ENCODE measurements around the gene ABHD5. TPM values are rescaled to one million over a fixed set of nuclear protein-coding genes. Genes with fewer than 3 reads are reported as not detected.

Gene ABHD5
- total RNA-seq, 1 donor from 2014 or later = 8.1 TPM

GRCh38 chr3:43755516-43756200, 64.9 kb downstream of the ABHD5 start:
- Mint-ChIP-seq H3K27ac (ENCODE audit: unreplicated experiment) (no peak overlapping the region), H3K36me3 (ENCODE audit: unreplicated experiment) (peaks cover 2% of the 10 kb centered on the region), H3K4me3 (ENCODE audit: unreplicated experiment) (no peak overlapping the region), H3K27me3 (ENCODE audit: unreplicated experiment) (no peaks in the 10 kb centered on the region), H3K9me3 (ENCODE audit: unreplicated experiment) (peaks cover 2% of the 10 kb centered on the region), H3K4me1 (ENCODE audit: low read depth, unreplicated experiment) (no peaks in the 10 kb centered on the region)
- no peak for DNase-seq
- no peak for TF ChIP-seq CTCF (IDR thresholded peaks at IDR 0.05; ENCODE audit: partially characterized antibody, unreplicated experiment)

GRCh38 chr3:43757666-43758321, 67.1 kb downstream of the ABHD5 start:
- H3K27ac Mint-ChIP-seq (ENCODE audit: unreplicated experiment) = no peak overlapping the region
- H3K27me3 Mint-ChIP-seq (ENCODE audit: unreplicated experiment) = no peaks in the 10 kb centered on the region
- DNase-seq = no peak
- H3K4me1 Mint-ChIP-seq (ENCODE audit: low read depth, unreplicated experiment) = no peaks in the 10 kb centered on the region
- no peak overlapping the region for H3K4me3 Mint-ChIP-seq (ENCODE audit: unreplicated experiment)
- TF ChIP-seq CTCF (IDR thresholded peaks at IDR 0.05; ENCODE audit: partially characterized antibody, unreplicated experiment) = no peak
- H3K36me3 Mint-ChIP-seq (ENCODE audit: unreplicated experiment) = no peaks in the 10 kb centered on the region
- peaks cover 2% of the 10 kb centered on the region for H3K9me3 Mint-ChIP-seq (ENCODE audit: unreplicated experiment)

GRCh38 chr3:43758592-43759225, 68.0 kb downstream of the ABHD5 start:
- Mint-ChIP-seq H3K9me3 (ENCODE audit: unreplicated experiment) (peaks cover 2% of the 10 kb centered on the region), H3K27ac (ENCODE audit: unreplicated experiment) (no peak overlapping the region), H3K4me3 (ENCODE audit: unreplicated experiment) (no peak overlapping the region), H3K27me3 (ENCODE audit: unreplicated experiment) (no peaks in the 10 kb centered on the region), H3K4me1 (ENCODE audit: low read depth, unreplicated experiment) (no peaks in the 10 kb centered on the region), H3K36me3 (ENCODE audit: unreplicated experiment) (no peaks in the 10 kb centered on the region)
- TF ChIP-seq CTCF (IDR thresholded peaks at IDR 0.05; ENCODE audit: partially characterized antibody, unreplicated experiment) = no peak
- DNase-seq = no peak

- H3K27me3 Mint-ChIP-seq (ENCODE audit: unreplicated experiment) = no peaks in the 10 kb centered on the region
- no peaks in the 10 kb centered on the region for H3K36me3 Mint-ChIP-seq (ENCODE audit: unreplicated experiment)
- no peak overlapping the region for H3K27ac Mint-ChIP-seq (ENCODE audit: unreplicated experiment)
- no peak overlapping the region for H3K4me3 Mint-ChIP-seq (ENCODE audit: unreplicated experiment)
- no peaks in the 10 kb centered on the region for H3K4me1 Mint-ChIP-seq (ENCODE audit: low read depth, unreplicated experiment)
- no peak for TF ChIP-seq CTCF (IDR thresholded peaks at IDR 0.05; ENCODE audit: partially characterized antibody, unreplicated experiment)
- DNase-seq = no peak
- peaks cover 2% of the 10 kb centered on the region for H3K9me3 Mint-ChIP-seq (ENCODE audit: unreplicated experiment)
Observed at GRCh38 chr3:43759297-43759782, 68.6 kb downstream of the ABHD5 start.

GRCh38 chr3:43759938-43760337, 69.2 kb downstream of the ABHD5 start:
- no peak overlapping the region for H3K27ac Mint-ChIP-seq (ENCODE audit: unreplicated experiment)
- no peak for TF ChIP-seq CTCF (IDR thresholded peaks at IDR 0.05; ENCODE audit: partially characterized antibody, unreplicated experiment)
- no peaks in the 10 kb centered on the region for H3K4me1 Mint-ChIP-seq (ENCODE audit: low read depth, unreplicated experiment)
- H3K36me3 Mint-ChIP-seq (ENCODE audit: unreplicated experiment) = no peaks in the 10 kb centered on the region
- DNase-seq = no peak
- H3K27me3 Mint-ChIP-seq (ENCODE audit: unreplicated experiment) = no peaks in the 10 kb centered on the region
- H3K4me3 Mint-ChIP-seq (ENCODE audit: unreplicated experiment) = no peak overlapping the region
- H3K9me3 Mint-ChIP-seq (ENCODE audit: unreplicated experiment) = peaks cover 2% of the 10 kb centered on the region

Measured in glutamatergic neuron (in vitro differentiated cells).